HG02852 (cell line): ENCODE results near the gene EEF1A2.

Source experiments
- ATAC-seq: cut with Tn5 transposase; IDR thresholded peaks from one replicate; pipeline ENCODE4 v1.9.1; 2021; ENCODE audit warnings: mild to moderate bottlenecking, moderate library complexity; ENCODE audit not compliant: unreplicated experiment

The EEF1A2 gene

GRCh38 chr20:63500902-63501817 is 2.3 kb upstream of the EEF1A2 start:
- no peak for ATAC-seq

- ATAC-seq: no peak
These were observed 1.4 kb upstream of the EEF1A2 start for GRCh38 chr20:63500151-63500901.

GRCh38 chr20:63499338-63499969 is 571 bp upstream of the EEF1A2 start:
- no peak for ATAC-seq

- ATAC-seq: no peak
These were observed 642 bp downstream of the EEF1A2 start for GRCh38 chr20:63497946-63498935.

GRCh38 chr20:63497138-63497945 is 1.5 kb downstream of the EEF1A2 start:
- ATAC-seq: no peak

GRCh38 chr20:63496596-63497120 is 2.2 kb downstream of the EEF1A2 start:
- ATAC-seq: no peak

- no peak for ATAC-seq
These were observed 2.9 kb downstream of the EEF1A2 start for GRCh38 chr20:63495741-63496595.

- ATAC-seq: no peak
These were observed 3.6 kb downstream of the EEF1A2 start for GRCh38 chr20:63495167-63495720.

GRCh38 chr20:63494420-63495166 is 4.3 kb downstream of the EEF1A2 start:
- ATAC-seq: no peak

- ATAC-seq: no peak
These were observed 4.8 kb downstream of the EEF1A2 start for GRCh38 chr20:63494084-63494419.

- no peak for ATAC-seq
These were observed 5.3 kb downstream of the EEF1A2 start for GRCh38 chr20:63493563-63494020.

GRCh38 chr20:63492982-63493381 is 5.9 kb downstream of the EEF1A2 start:
- ATAC-seq: no peak

GRCh38 chr20:63492518-63492917 is 6.4 kb downstream of the EEF1A2 start:
- no peak for ATAC-seq

GRCh38 chr20:63491635-63492230 is 7.2 kb downstream of the EEF1A2 start:
- no peak for ATAC-seq

GRCh38 chr20:63491078-63491477 is 7.8 kb downstream of the EEF1A2 start:
- ATAC-seq: no peak

- no peak for ATAC-seq
These were observed 8.5 kb downstream of the EEF1A2 start for GRCh38 chr20:63490416-63490815.
